GM19463 (cell line): ENCODE measurements around the gene DCAF15.

Experiments
- ATAC-seq: cut with Tn5 transposase; IDR thresholded peaks from one replicate; pipeline ENCODE4 v1.9.1; 2021; ENCODE audit warnings: mild to moderate bottlenecking, moderate library complexity; ENCODE audit not compliant: unreplicated experiment

DCAF15 gene

GRCh38 chr19:13930402-13930801, 21.9 kb upstream of the DCAF15 start:
- ATAC-seq, result no peak

GRCh38 chr19:13931391-13932148, 20.7 kb upstream of the DCAF15 start:
- ATAC-seq, result no peak

GRCh38 chr19:13932149-13932637, 20.1 kb upstream of the DCAF15 start:
- no peak for ATAC-seq

GRCh38 chr19:13932911-13933393, 19.4 kb upstream of the DCAF15 start:
- no peak for ATAC-seq

- ATAC-seq, result no peak
Observed at GRCh38 chr19:13934785-13935109, 17.6 kb upstream of the DCAF15 start.

- no peak for ATAC-seq
Observed at GRCh38 chr19:13935765-13936510, 16.4 kb upstream of the DCAF15 start.

- ATAC-seq, result no peak
Observed at GRCh38 chr19:13937479-13938300, 14.6 kb upstream of the DCAF15 start.

GRCh38 chr19:13938301-13939064, 13.8 kb upstream of the DCAF15 start, which contains the start of gene PODNL1:
PODNL1 (minus strand) TSS chr19:13938417; CDS start chr19:13938181, 236 bp downstream.
- no peak for ATAC-seq

- ATAC-seq, result no peak
Observed at GRCh38 chr19:13942023-13942684, 10.2 kb upstream of the DCAF15 start.

- no peak for ATAC-seq
Observed at GRCh38 chr19:13946414-13946813, 5.9 kb upstream of the DCAF15 start.

GRCh38 chr19:13951043-13951442, 1.3 kb upstream of the DCAF15 start:
- no peak for ATAC-seq

- no peak for ATAC-seq
Observed at GRCh38 chr19:13951799-13952153, 533 bp upstream of the DCAF15 start.

- no peak for ATAC-seq
Observed at GRCh38 chr19:13952931-13953531, 722 bp downstream of the DCAF15 start.

GRCh38 chr19:13954185-13954584, 1.9 kb downstream of the DCAF15 start:
- ATAC-seq, result no peak

- no peak for ATAC-seq
Observed at GRCh38 chr19:13955662-13956364, 3.5 kb downstream of the DCAF15 start.

GRCh38 chr19:13956365-13956744, 4.0 kb downstream of the DCAF15 start:
- ATAC-seq, result no peak

- no peak for ATAC-seq
Observed at GRCh38 chr19:13957051-13957450, 4.7 kb downstream of the DCAF15 start.

GRCh38 chr19:13958043-13958442, 5.7 kb downstream of the DCAF15 start:
- ATAC-seq, result no peak
